CD14-positive monocyte (primary cell): ENCODE data around the gene MLN. TPM values are rescaled to one million over a fixed set of nuclear protein-coding genes. Genes with fewer than 3 reads are reported as not detected.

Experiments used
- DNase-seq, 3 donors: peaks; one replicate each; pipeline ENCODE4 v3.0.0-alpha.2; 2011 to 2022
- H2AFZ ChIP-seq: 2 replicates; pipeline ENCODE4 v1.6.0; 2012; ENCODE audit warnings: mild to moderate bottlenecking, low read depth, low read length, inconsistent platforms; ENCODE audit not compliant: insufficient read depth, poor library complexity, severe bottlenecking
- H3K27ac ChIP-seq, 2 donors: 1 replicate in 1 of 2; 2 replicates in 1 of 2; pipeline ENCODE4 v1.5.1; 2012 to 2013; ENCODE audit warnings: low read length in 2 of 2, control low read depth in 1 of 2, inconsistent platforms in 1 of 2, low read depth in 1 of 2, mild to moderate bottlenecking in 1 of 2
- H3K27me3 ChIP-seq, 2 donors: one replicate each; pipeline versions ENCODE4 v1.6.0 to v1.6.1; 2011 to 2013; ENCODE audit warnings: low read length in 2 of 2; ENCODE audit not compliant: control insufficient read depth in 2 of 2, insufficient read depth in 2 of 2
- H3K36me3 ChIP-seq, 2 donors: replicated peaks in 1 of 2; 1 replicate in 1 of 2; 2 replicates in 1 of 2; pipeline versions ENCODE4 v1.5.1 to v1.6.1; 2012 to 2013; ENCODE audit warnings: low read length in 2 of 2, control low read depth in 1 of 2, inconsistent platforms in 1 of 2, mild to moderate bottlenecking in 1 of 2; ENCODE audit not compliant: insufficient read depth in 2 of 2, control insufficient read depth in 1 of 2
- H3K4me1 ChIP-seq, 2 donors: 1 replicate in 1 of 2; 2 replicates in 1 of 2; pipeline versions ENCODE4 v1.5.1 to v1.6.1; 2012 to 2013; ENCODE audit warnings: low read length in 2 of 2, control low read depth in 1 of 2, inconsistent platforms in 1 of 2, mild to moderate bottlenecking in 1 of 2, moderate library complexity in 1 of 2; ENCODE audit not compliant: insufficient read depth in 2 of 2, control insufficient read depth in 1 of 2
- H3K4me2 ChIP-seq: replicated peaks from 2 replicates; pipeline ENCODE3; 2012; ENCODE audit warnings: low read length, moderate library complexity, mild to moderate bottlenecking; ENCODE audit not compliant: poor library complexity, severe bottlenecking; ENCODE audit errors: extremely low read depth
- H3K4me3 ChIP-seq, 3 experiments: fragments of 200-600 bp in 1 of 3; sonication (generic) in 1 of 3; replicated peaks in 1 of 3; 1 replicate in 2 of 3; 2 replicates in 1 of 3; pipeline ENCODE4 v1.5.1; 2011 to 2013; ENCODE audit warnings: low read length in 3 of 3, mild to moderate bottlenecking in 3 of 3, control low read depth in 2 of 3, low read depth in 2 of 3, inconsistent platforms in 1 of 3, moderate library complexity in 1 of 3
- H3K79me2 ChIP-seq: 2 replicates; pipeline ENCODE4 v1.6.0; 2012; ENCODE audit warnings: mild to moderate bottlenecking, control low read depth, inconsistent platforms, low read length, moderate library complexity; ENCODE audit not compliant: insufficient read depth
- H3K9ac ChIP-seq: 2 replicates; pipeline ENCODE4 v1.6.0; 2017; ENCODE audit warnings: low read length, mild to moderate bottlenecking; ENCODE audit not compliant: insufficient read depth, poor library complexity, severe bottlenecking
- H3K9me3 ChIP-seq, 2 donors: replicated peaks in 1 of 2; 1 replicate in 1 of 2; 2 replicates in 1 of 2; pipeline versions ENCODE4 v1.5.1 to v1.6.1; 2012 to 2013; ENCODE audit warnings: low read length in 2 of 2, control low read depth in 1 of 2; ENCODE audit not compliant: control insufficient read depth in 1 of 2, insufficient read depth in 1 of 2
- H4K20me1 ChIP-seq: 2 replicates; pipeline ENCODE4 v1.6.0; 2012; ENCODE audit warnings: mild to moderate bottlenecking, low read length, control low read depth, moderate library complexity; ENCODE audit not compliant: insufficient read depth
- H3K27ac Mint-ChIP-seq, 7 donors: one replicate each; pipeline ENCODE4 v1.8.0; 2020; ENCODE audit warnings: mild to moderate bottlenecking in 7 of 7, mixed read lengths in 7 of 7, moderate library complexity in 6 of 7, inconsistent platforms in 2 of 7
- H3K27me3 Mint-ChIP-seq, 3 donors: one replicate each; pipeline ENCODE4 v1.8.0; 2021 to 2022; ENCODE audit warnings: low read depth in 3 of 3, mild to moderate bottlenecking in 3 of 3, mixed read lengths in 3 of 3, moderate library complexity in 3 of 3, inconsistent platforms in 1 of 3
- H3K36me3 Mint-ChIP-seq, 2 donors: one replicate each; pipeline ENCODE4 v1.8.0; 2020; ENCODE audit warnings: mixed read lengths in 2 of 2, inconsistent platforms in 1 of 2, mild to moderate bottlenecking in 1 of 2
- H3K4me1 Mint-ChIP-seq: one replicate; pipeline ENCODE4 v1.8.0; 2020; ENCODE audit warnings: mild to moderate bottlenecking, mixed read lengths
- H3K4me3 Mint-ChIP-seq, 2 donors: one replicate each; pipeline ENCODE4 v1.8.0; 2020; ENCODE audit warnings: mild to moderate bottlenecking in 2 of 2, mixed read lengths in 2 of 2, moderate library complexity in 1 of 2
- H3K9me3 Mint-ChIP-seq, 7 donors: one replicate each; pipeline ENCODE4 v1.8.0; 2020 to 2022; ENCODE audit warnings: mixed read lengths in 7 of 7, mild to moderate bottlenecking in 6 of 7, moderate library complexity in 6 of 7, inconsistent platforms in 2 of 7
- CTCF ChIP-seq: fragments of 200-600 bp; IDR thresholded peaks from one replicate; pipeline ENCODE4 v1.8.0; 2022; ENCODE audit warnings: antibody characterized with exemption, mild to moderate bottlenecking
- WGBS: methylation state at CpG from one replicate; pipeline ENCODE4 v1.1.5; 2013; ENCODE audit warnings: missing lambda C conversion rate; ENCODE audit not compliant: insufficient coverage; 5-methylcytosine and 5-hydroxymethylcytosine counted together
- intact Hi-C, 2 donors: fragments of 100-400 bp; cut with micrococcal nuclease; formaldehyde crosslinking; loops; one replicate each; pipeline versions ENCODE4 v1.15.0 to v1.15.1; 2023
- polyA plus RNA-seq, 3 donors: library from polyadenylated mRNA; depleted of rRNA in 1 of 3; unstranded in 2 of 3; stranded (reverse) in 1 of 3; fragments of 300-500 nt in 2 of 3; fragments of >200 nt in 1 of 3; fragmentation: Illumina TruSeq in 2 of 3; gene quantifications; 1 replicate in 2 of 3; 2 replicates in 1 of 3; pipeline ENCODE4 v1.2.3, GENCODE V29; 2012 to 2021

MLN gene
- polyA plus RNA-seq, 3 donors = not detected

- Histone ChIP-seq H4K20me1 (no peaks in the 10 kb centered on the region), H3K4me1 (peaks cover 0 to under 1% of the 10 kb centered on the region in 2 donors), H3K27ac (no peak overlapping the region), H3K4me3 (no peak overlapping the region), H3K27me3 (no peaks in the 10 kb centered on the region), H3K4me2 (no peak overlapping the region), H3K9me3 (no peaks in the 10 kb centered on the region), H3K79me2 (no peaks in the 10 kb centered on the region), H3K36me3 (no peaks in the 10 kb centered on the region), H3K9ac (no peak overlapping the region), H2AFZ (no peak overlapping the region)
- 95% methylated on average over 6 of the region's 7 CpGs for WGBS
- no peak overlapping the region for H3K27ac Mint-ChIP-seq
- intact Hi-C loops = no loop called here
- TF ChIP-seq CTCF = no peak
- H3K27me3 Mint-ChIP-seq = peaks cover 4 to 15% (median 4%) of the 10 kb centered on the region in 3 donors
- peaks cover 6% of the 10 kb centered on the region for H3K4me1 Mint-ChIP-seq
- H3K9me3 Mint-ChIP-seq = no peaks in the 10 kb centered on the region
- H3K36me3 Mint-ChIP-seq = no peaks in the 10 kb centered on the region
- H3K4me3 Mint-ChIP-seq = no peak overlapping the region
- DNase-seq = no peak
These were observed 58.3 kb downstream of the MLN start for GRCh38 chr6:33745548-33745947.

- no peak for DNase-seq
- no peak overlapping the region for H3K27ac Mint-ChIP-seq
- Histone ChIP-seq H3K9me3 (no peaks in the 10 kb centered on the region), H3K4me1 (peaks cover 5 to 6% of the 10 kb centered on the region in 2 donors), H3K36me3 (no peaks in the 10 kb centered on the region), H2AFZ (no peak overlapping the region), H3K4me2 (no peak overlapping the region), H3K27ac (no peak overlapping the region), H3K79me2 (no peaks in the 10 kb centered on the region), H3K27me3 (no peaks in the 10 kb centered on the region), H4K20me1 (no peaks in the 10 kb centered on the region), H3K4me3 (no peak overlapping the region), H3K9ac (no peak overlapping the region)
- H3K9me3 Mint-ChIP-seq = no peaks in the 10 kb centered on the region
- H3K27me3 Mint-ChIP-seq = peaks cover 1 to 14% (median 4%) of the 10 kb centered on the region in 3 donors
- 87% methylated on average over 8 of the region's 13 CpGs for WGBS
- H3K36me3 Mint-ChIP-seq = no peaks in the 10 kb centered on the region
- intact Hi-C loops = no loop called here
- no peak overlapping the region for H3K4me3 Mint-ChIP-seq
- TF ChIP-seq CTCF = no peak
- H3K4me1 Mint-ChIP-seq = peaks cover 6% of the 10 kb centered on the region
These were observed 58.8 kb downstream of the MLN start for GRCh38 chr6:33744895-33745546.

Other genes starting within 250 kb of the MLN start
- gene BAK1, start 223.7 kb downstream of the MLN start, polyA plus RNA-seq = 10 to 100 TPM; 27.8 to 41.5 (median 34.0) TPM
- gene ITPR3, start 182.7 kb downstream of the MLN start, polyA plus RNA-seq = 1 to 10 TPM in 1 of 3 donors, not detected in 2; 1.8 TPM
- gene UQCC2, start 92.3 kb downstream of the MLN start, polyA plus RNA-seq = 10 to 100 TPM; 10.3 to 39.3 (median 37.2) TPM
- gene IP6K3, start 57.1 kb downstream of the MLN start, polyA plus RNA-seq = not detected
- 10 to 100 TPM; 11.4 to 59.5 (median 13.8) TPM for gene LEMD2, start 14.9 kb downstream of the MLN start, polyA plus RNA-seq